ENCODE results near the gene TRIM38. TPM values are rescaled to one million over a fixed set of nuclear protein-coding genes. Genes with fewer than 3 reads are reported as not detected.
"Not testable (repeated sequence)": the region's sequence is repeated elsewhere in the genome, so short reads cannot be mapped to it uniquely, and the experiment has no call there.

Gene TRIM38
- total and polyA plus RNA-seq, 7 donors = 4.2 to 13.3 (median 8.2) TPM

DNA sequence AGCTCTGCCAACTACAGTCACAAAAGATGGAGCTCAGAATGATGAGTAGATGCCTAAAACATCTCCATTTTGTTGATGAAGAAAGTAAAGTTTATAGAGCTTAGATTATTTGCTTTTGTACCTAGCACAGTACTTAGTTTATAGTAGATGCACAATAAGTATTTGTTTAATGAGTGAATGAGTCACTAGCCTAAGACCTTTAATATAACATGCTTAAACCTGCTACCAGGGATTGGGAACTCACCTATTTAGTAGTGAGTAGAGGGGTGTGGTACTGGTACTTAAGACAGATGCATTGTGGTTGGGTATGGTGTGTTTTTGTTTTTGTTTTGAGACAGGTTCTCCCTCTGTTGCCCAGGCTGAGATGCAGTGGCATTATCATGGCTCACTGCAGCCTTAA, 35.8 kb downstream of the TRIM38 start:
- TF ChIP-seq EP300 (IDR thresholded peaks at IDR 0.05) = no peak
- no peak for TF ChIP-seq POLR2A (IDR thresholded peaks at IDR 0.05)
- intact Hi-C loops (cut with DNase I) = loop anchor here (10.0 kb wide), 1 partner anchor 274 kb away; a partner anchor contains a TSS
- Histone ChIP-seq H3K36me3 (peaks cover 0 to 34% (median 16%) of the 10 kb centered on the region in 4 donors), H3K9me3 (no peaks in the 10 kb centered on the region), H3K27me3 (no peaks in the 10 kb centered on the region), H3K4me3 (no peak overlapping the region), H3K4me1 (peaks cover 0 to 11% (median 10%) of the 10 kb centered on the region in 4 donors), H3K27ac (no peak overlapping the region)
- no peak for DNase-seq

DNA sequence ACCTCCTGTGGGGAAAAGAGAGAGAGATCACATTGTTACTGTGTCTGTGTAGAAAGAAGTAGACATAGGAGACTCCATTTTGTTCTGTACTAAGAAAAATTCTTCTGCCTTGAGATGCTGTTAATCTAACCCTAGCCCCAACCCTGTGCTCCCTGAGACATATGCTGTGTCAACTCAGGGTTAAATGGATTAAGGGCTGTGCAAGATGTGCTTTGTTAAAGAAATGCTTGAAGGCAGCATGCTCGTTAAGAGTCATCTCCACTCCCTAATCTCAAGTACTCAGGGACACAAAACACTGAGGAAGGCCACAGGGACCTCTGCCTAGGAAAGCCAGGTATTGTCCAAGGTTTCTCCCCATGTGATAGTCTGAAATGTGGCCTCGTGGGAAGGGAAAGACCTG, 36.6 kb downstream of the TRIM38 start:
- WGBS, 2 donors = 51 to 80% methylated on average over 2 of the region's 2 CpGs
- not testable (repeated sequence) for H3K9me3 ChIP-seq, H3K27ac ChIP-seq, H3K4me3 ChIP-seq, H3K4me1 ChIP-seq, DNase-seq, H3K27me3 ChIP-seq
- intact Hi-C loops (cut with DNase I) = loop anchor here (10.0 kb wide), 1 partner anchor 274 kb away; a partner anchor contains a TSS
- H3K36me3 ChIP-seq = peaks cover 0 to 42% (median 16%) of the 10 kb centered on the region in 4 donors

DNA sequence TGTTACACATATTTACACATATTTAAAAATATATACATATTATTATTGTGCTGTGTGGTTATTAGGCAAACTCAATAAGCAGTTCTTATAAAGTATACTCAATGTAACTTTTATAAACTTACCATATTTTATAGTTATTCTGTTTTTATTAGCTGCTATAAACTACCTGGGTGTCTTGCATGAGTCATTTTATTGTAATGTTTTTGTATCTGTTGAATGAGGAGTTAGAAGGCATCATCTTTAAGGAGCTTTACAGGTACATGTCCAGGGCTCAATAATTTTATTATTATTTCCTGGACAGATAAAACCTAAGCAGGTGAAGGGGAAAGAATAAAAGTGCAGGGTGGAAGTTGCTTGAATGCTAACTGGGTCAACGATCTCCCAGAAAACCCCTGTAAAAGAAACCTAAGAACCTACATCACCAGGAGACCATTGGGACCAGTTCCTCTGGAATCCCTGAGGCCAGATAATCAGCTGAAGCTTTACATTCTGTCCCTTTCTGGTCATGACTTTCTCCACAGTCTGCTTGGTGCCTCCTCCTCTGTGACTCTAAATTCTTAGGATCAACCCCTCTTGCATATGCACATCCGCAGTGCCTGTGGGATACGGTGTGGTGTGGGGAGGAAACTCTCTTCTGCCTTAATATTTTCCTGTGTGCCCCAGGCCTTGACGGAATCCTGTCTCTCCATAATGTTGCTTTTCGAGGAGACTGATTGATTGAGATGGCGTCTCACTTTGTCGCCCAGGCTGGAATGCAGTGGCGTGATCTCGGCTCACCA, 38.0 kb downstream of the TRIM38 start:
- Histone ChIP-seq H3K27ac (no peak overlapping the region), H3K4me1 (no peaks in the 10 kb centered on the region), H3K4me3 (no peak overlapping the region), H3K27me3 (no peaks in the 10 kb centered on the region), H3K9me3 (no peaks in the 10 kb centered on the region), H3K36me3 (peaks cover 0 to 50% (median 16%) of the 10 kb centered on the region in 4 donors)
- TF ChIP-seq, protein P1, sequence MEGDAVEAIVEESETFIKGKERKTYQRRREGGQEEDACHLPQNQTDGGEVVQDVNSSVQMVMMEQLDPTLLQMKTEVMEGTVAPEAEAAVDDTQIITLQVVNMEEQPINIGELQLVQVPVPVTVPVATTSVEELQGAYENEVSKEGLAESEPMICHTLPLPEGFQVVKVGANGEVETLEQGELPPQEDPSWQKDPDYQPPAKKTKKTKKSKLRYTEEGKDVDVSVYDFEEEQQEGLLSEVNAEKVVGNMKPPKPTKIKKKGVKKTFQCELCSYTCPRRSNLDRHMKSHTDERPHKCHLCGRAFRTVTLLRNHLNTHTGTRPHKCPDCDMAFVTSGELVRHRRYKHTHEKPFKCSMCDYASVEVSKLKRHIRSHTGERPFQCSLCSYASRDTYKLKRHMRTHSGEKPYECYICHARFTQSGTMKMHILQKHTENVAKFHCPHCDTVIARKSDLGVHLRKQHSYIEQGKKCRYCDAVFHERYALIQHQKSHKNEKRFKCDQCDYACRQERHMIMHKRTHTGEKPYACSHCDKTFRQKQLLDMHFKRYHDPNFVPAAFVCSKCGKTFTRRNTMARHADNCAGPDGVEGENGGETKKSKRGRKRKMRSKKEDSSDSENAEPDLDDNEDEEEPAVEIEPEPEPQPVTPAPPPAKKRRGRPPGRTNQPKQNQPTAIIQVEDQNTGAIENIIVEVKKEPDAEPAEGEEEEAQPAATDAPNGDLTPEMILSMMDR (IDR thresholded peaks at IDR 0.05) = no peak
- TF ChIP-seq POLR2AphosphoS5 (IDR thresholded peaks at IDR 0.05) (no peak), EP300 (IDR thresholded peaks at IDR 0.05) (no peak), POLR2A (IDR thresholded peaks at IDR 0.05) (no peak)
- DNase-seq = no peak
- WGBS, 2 donors = 94 to 96% methylated on average over 9 of the region's 9 CpGs
- intact Hi-C loops (cut with DNase I) = no loop called here

DNA sequence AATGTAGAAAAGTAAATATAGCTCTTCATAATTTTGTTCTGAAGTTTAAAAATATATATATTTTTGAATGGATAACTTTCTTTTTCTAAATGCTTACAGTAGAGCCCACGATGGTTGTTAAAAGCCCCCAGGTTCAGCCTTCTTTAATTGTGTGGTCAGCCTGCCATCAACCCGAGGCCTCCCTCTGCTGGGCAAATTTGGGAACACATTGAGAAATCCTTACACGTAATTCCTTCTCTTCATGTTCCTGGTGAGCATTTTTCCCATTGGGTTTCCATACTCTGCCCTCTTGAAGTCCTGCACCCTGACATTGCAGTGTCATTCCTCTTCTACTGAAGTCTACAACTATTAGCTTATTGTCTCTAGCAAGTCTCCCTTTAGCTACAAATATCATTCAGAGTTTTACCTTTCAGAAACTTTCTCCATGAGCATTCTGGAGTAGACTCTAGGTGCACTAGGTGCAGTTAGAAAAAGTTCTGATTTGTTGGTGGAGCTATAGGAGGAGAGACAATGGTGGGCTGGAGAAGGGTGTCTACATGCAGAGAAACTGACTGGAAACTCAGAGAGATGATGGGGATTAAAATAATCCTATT, 40.6 kb downstream of the TRIM38 start:
- WGBS, 2 donors = 2 to 6% methylated on average over 3 of the region's 3 CpGs
- no peak overlapping the region for H3K4me3 ChIP-seq
- H3K27me3 ChIP-seq = no peaks in the 10 kb centered on the region
- no peaks in the 10 kb centered on the region for H3K9me3 ChIP-seq
- intact Hi-C loops (cut with DNase I) = no loop called here
- peaks cover 0 to 43% (median 11%) of the 10 kb centered on the region in 4 donors for H3K36me3 ChIP-seq
- no peak for DNase-seq
- TF ChIP-seq POLR2A (IDR thresholded peaks at IDR 0.05) = no peak
- TF ChIP-seq EP300 (IDR thresholded peaks at IDR 0.05) = no peak
- no peak for TF ChIP-seq POLR2AphosphoS5 (IDR thresholded peaks at IDR 0.05)
- TF ChIP-seq, protein P1 (IDR thresholded peaks at IDR 0.05) = peak; percentile 36 to 77 (median 51)
- H3K27ac ChIP-seq = no peak overlapping the region
- H3K4me1 ChIP-seq = no peaks in the 10 kb centered on the region

DNA sequence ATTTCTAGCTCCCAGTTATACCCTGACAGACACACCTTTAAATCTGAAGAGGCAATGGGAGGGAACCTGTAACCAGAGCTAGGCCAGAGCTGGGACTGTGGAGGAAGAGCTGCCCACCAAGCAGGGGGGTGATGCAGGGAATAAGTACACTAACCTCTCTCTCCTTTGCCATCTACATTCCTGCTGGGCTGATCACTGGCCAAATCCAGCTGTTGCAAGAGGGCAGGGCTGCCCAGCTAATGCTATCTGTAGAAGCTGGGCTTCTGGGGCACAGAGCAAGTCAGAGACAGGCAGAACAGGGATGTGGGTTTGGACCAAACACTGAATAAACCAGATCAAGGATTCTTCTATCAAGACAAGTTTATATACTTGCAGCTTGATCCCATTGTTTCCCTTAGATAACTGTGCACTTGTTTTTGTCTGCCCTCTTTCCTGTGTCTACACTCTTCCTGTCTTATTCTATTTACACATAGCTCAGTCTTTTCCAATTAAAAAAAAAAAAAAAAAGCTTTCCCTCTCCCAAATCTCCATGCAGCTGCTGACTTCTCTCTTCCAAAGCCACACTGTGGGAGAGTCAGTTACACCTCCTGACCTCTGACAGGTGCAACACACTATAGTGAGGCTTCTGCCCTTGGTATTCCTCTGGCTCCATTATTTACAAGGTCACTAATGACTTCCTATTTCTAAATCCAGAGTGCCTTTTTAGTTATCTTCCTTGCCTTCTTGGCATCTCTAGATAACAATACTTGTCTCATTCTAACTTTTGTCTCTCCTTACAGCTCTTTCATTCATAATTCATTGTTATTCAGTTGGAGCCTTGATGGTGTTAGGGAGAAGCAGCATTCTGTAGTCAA, 43.7 kb downstream of the TRIM38 start:
- no peaks in the 10 kb centered on the region for H3K9me3 ChIP-seq
- peaks cover 0 to 18% (median 0%) of the 10 kb centered on the region in 4 donors for H3K36me3 ChIP-seq
- DNase-seq = no peak
- intact Hi-C loops (cut with DNase I) = no loop called here
- no peaks in the 10 kb centered on the region for H3K27me3 ChIP-seq
- no peaks in the 10 kb centered on the region for H3K4me1 ChIP-seq
- no peak overlapping the region for H3K27ac ChIP-seq
- no peak overlapping the region for H3K4me3 ChIP-seq
- no peak for TF ChIP-seq POLR2AphosphoS5 (IDR thresholded peaks at IDR 0.05)
- TF ChIP-seq POLR2A (IDR thresholded peaks at IDR 0.05) = no peak
- TF ChIP-seq EP300 (IDR thresholded peaks at IDR 0.05) = no peak

DNA sequence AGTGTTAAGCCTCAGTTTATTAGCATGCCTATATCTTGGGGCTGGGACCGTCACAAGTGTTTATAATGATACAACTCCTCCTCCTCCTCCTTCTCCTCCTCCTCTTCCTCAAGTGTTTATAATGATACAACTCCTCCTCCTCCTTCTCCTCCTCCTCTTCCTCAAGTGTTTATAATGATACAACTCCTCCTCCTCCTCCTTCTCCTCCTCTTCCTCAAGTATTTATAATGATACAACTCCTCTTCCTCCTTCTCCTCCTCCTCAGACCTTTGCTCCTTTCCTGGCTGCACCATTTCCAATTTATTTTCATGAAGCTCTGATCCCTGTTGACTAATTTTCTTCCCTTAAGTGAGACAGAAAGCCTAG, 44.3 kb downstream of the TRIM38 start:
- H3K36me3 ChIP-seq = peaks cover 0 to 15% (median 0%) of the 10 kb centered on the region in 4 donors
- H3K27ac ChIP-seq; H3K9me3 ChIP-seq; DNase-seq; H3K4me1 ChIP-seq; H3K4me3 ChIP-seq; H3K27me3 ChIP-seq; intact Hi-C loops (cut with DNase I): not testable (repeated sequence)
- 22 to 54% methylated on average over 1 of the region's 1 CpG for WGBS, 2 donors

Measured in sigmoid colon (tissue), 7 donors.